SKM-1 treated with dmso at 0.1 percent for 144 hours (cell line): ENCODE measurements around the gene SLC24A3.

Experiments
- DNase-seq: peaks from one replicate; lab custom pipeline; 2025; ENCODE audit not compliant: unreplicated experiment; lab: John Stamatoyannopoulos, UW

The SLC24A3 gene

DNA sequence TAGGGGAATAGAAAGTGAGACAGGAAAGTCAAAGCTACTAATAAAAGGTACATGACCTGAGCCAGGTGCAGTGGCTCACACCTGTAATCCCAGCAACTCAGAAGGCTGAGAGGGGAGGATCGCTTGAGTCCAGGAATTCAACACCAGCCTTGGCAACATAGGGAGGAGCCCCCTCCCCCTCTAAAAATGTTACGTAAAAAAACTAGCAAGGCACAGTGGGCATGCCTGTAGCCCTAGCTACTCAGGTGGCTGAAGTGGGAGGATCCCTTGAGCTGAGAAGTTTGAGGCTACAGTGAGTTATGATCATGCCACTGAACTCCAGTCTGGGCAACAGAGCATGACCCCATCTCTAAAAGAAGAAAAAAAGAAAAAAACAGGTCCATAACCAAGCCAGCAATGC, 359.6 kb downstream of the SLC24A3 start:
- DNase-seq, result no peak

GRCh38 chr20:19577692-19578091, 365.2 kb downstream of the SLC24A3 start:
- DNase-seq, result no peak

GRCh38 chr20:19582782-19583181, 370.3 kb downstream of the SLC24A3 start:
- DNase-seq, result no peak

DNA sequence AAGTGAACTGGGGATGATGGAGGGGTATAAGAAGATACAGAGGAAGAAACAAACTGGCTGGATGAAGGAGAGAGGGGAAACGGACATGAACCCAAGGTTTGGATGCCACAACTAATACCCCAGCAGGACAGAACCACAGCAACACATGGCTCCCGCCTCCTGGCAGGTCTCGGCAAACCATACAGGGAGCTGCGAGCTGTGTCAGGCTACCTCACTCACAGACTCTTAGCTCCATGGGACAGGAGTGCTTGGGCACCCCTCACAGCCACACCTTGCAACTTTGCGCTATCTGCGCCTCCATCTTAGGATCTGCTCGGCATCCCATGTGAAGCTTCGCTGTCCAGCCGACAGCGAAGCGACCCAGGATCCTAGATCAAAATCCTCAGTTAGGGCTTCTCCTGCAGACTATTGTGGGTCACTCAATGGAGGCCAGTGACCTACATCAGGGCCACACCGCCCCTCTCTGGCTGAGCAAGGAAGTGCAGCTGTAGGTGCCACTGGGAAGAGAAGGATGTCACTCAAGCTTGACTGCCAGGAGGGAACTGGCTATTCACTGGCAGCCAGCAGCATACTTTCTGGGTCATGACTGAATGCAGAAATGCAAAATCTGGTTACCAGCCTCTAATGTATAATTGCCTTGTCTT, 371.2 kb downstream of the SLC24A3 start:
- DNase-seq, result peak; percentile 5

DNA sequence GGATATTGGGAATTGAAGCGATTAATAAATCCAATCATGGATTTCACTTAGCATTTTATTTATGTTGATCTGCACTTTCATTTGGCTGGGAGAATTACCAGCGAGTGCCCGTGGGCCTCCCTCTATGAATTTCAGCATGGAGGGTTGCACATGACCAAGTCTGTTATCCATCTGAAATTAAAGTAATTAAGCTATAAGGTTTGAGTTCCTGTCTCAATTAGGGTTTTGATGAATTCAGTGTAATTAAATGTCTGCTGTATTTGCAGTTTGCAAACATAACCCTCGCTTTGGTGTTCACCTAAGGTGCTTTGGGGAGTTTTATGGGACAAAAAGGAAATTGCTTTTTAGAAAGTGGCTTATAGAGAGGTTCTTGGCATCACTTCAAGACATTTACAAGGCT, 375.8 kb downstream of the SLC24A3 start:
- no peak for DNase-seq

GRCh38 chr20:19588732-19589131, 376.3 kb downstream of the SLC24A3 start:
- no peak for DNase-seq

- DNase-seq, result no peak
Observed at GRCh38 chr20:19589787-19590362, 377.4 kb downstream of the SLC24A3 start.

- no peak for DNase-seq
Observed at GRCh38 chr20:19590382-19590781, 377.9 kb downstream of the SLC24A3 start.

DNA sequence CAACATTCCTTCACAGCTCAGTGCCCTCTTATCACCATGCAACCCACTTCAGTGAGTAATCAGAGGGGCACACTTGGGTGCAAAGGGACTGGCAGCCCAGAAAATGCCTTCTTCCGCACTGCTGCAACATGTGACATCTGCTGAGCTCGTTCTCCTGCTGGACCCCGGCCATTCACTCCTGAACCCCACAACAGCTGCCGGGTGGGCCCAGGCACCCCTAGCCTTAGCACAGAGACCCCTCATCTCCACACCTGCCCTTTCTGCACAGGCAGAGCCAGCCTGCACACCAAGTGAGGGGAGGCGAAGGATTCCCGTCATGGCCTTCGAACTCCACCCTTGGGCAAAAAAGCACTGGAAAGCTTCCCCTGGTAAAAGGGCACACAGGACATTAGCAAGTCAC, 381.3 kb downstream of the SLC24A3 start:
- DNase-seq, result no peak

DNA sequence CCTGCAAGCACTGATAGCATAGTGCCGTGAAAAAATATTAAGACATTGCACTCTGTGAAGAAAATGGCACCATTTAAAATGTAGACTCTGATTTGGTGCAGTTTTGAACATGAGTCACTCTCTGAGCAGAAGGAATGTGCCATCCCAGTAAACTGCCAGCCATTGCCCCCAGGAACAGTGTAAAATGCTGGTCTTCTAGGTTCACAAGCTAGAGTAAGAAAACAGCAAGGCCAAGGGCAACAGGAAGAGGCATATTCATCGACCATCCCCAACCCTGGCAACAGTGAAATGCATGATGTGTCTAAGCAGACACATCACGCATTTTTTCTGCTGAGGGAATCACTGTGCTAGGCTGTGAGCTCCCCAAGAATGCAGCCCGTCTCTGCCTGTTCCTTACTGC, 382.5 kb downstream of the SLC24A3 start:
- no peak for DNase-seq

DNA sequence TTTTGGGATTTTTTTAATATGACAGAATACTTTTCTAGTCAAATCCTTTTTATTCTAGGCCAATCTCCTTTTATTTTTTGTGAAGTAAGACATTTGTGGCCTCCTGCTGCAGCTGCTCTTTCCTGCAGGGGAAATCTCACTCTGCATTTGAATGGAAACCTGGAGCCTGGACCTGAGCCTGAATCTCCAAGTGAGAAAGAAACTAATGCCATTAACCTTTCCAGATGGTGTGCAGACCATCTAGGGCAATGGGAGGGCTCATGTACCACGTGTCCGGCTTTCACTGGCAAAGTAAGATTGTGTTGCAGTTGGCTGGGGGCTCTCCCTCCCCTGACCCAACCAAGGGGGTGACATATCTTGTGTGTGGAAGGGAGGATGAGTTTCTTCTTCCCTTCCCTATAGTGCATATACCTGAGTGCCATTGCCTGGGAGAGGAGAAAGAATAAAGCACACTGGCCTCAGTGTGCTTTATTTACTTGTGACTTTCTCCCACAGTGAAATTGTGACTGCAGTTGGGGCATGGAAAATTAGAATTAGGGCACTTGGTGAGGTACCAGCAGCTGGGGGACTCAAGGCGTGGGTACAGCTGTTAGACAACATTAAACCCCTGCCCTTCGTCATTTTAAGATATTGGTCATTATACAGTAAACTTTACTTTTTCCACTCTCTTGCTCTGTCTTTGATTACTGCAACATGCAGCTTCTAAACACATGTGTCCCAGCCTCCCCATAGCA, 385.8 kb downstream of the SLC24A3 start:
- DNase-seq, result no peak

GRCh38 chr20:19599200-19599599, 386.8 kb downstream of the SLC24A3 start:
- DNase-seq, result no peak

GRCh38 chr20:19600042-19600441, 387.6 kb downstream of the SLC24A3 start:
- DNase-seq, result no peak

DNA sequence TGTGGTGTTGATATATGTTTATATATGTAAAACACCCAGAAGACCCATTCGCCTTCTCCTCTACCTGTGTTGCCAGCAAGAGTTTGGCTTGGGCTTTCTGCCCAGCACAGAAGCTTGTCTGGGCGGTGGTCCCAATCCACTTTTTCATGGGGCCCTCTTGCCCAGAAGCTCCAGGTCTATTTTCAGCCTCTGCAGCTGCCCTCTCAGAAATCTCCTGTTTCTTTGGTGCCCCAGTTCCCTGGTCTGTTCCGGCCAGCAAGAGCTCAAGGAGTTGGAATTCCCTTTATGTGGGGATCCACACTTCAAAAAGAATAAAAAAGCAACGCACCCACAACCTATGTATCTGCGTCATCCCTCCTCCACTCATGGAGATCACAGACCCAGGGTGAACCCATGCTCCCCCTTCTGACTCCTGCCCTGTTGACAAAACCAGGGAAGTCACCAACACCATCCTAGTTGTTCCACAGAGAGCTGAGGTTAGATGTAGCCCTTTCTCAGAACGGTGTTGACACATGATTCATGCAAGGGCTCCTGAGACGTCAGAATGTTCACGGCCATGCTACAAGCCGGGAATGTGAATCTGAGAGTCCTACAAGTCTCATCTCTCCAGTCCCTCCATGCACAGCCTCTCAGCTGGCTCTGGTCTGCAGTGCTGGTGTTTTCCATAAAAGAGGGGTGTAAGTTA, 388.8 kb downstream of the SLC24A3 start:
- no peak for DNase-seq

- no peak for DNase-seq
Observed at GRCh38 chr20:19602675-19603375, 390.4 kb downstream of the SLC24A3 start.

GRCh38 chr20:19603376-19603750, 390.9 kb downstream of the SLC24A3 start:
- DNase-seq, result no peak

- DNase-seq, result no peak
Observed at GRCh38 chr20:19605786-19606485, 393.5 kb downstream of the SLC24A3 start.

- DNase-seq, result no peak
Observed at GRCh38 chr20:19609642-19610223, 397.3 kb downstream of the SLC24A3 start.

DNA sequence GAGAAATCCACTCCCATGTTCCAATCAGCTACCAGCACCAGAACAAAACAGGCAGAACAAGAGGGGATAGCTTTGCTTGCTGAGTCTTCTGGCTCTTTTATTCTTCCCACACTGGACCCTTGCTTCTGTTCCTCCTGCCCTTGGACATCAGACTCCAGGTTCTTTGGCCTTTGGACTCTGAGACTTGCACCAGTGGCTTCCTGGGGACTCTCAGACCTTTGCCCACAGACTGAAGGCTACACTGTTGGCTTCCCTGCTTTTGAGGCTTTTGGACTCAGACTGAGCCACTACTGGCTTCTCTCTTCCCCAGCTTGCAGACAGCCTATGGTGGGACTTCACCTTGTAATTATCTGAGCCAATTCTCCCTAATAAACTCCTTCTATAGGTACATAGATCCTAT, 403.2 kb downstream of the SLC24A3 start:
- no peak for DNase-seq

GRCh38 chr20:19616081-19616480, 403.6 kb downstream of the SLC24A3 start:
- no peak for DNase-seq
